Loucy (cell line): ENCODE data around the gene TUT7.

Source experiments
- H2AFZ ChIP-seq: fragments of 200-600 bp; sonication (generic); 2 replicates; pipeline ENCODE4 v1.6.0; 2016; ENCODE audit warnings: antibody characterized with exemption, mild to moderate bottlenecking, low read length, moderate library complexity
- H3F3A ChIP-seq: fragments of 200-600 bp; 2 replicates; pipeline ENCODE4 v1.6.0; 2016; ENCODE audit warnings: antibody characterized with exemption, low read depth, mild to moderate bottlenecking
- H3K27me3 ChIP-seq: fragments of 200-600 bp; sonication (generic); 2 replicates; pipeline ENCODE4 v1.6.1; 2014; ENCODE audit warnings: low read length, mild to moderate bottlenecking; ENCODE audit not compliant: insufficient read depth, poor library complexity, severe bottlenecking
- H3K36me3 ChIP-seq: fragments of 200-600 bp; sonication (generic); 2 replicates; pipeline ENCODE4 v1.6.1; 2016; ENCODE audit warnings: low read length; ENCODE audit not compliant: insufficient read depth
- H3K4me1 ChIP-seq: fragments of 200-600 bp; sonication (generic); 2 replicates; pipeline ENCODE4 v1.5.1; 2014; ENCODE audit warnings: low read length, mild to moderate bottlenecking; ENCODE audit not compliant: insufficient read depth, poor library complexity, severe bottlenecking
- H3K4me2 ChIP-seq: fragments of 200-600 bp; sonication (generic); 2 replicates; pipeline ENCODE4 v1.6.0; 2014; ENCODE audit warnings: antibody characterized with exemption, low read length, low read depth, mild to moderate bottlenecking; ENCODE audit not compliant: poor library complexity, severe bottlenecking
- H3K4me3 ChIP-seq: fragments of 200-600 bp; sonication (generic); 2 replicates; pipeline ENCODE4 v1.5.1; 2014; ENCODE audit warnings: low read length, mild to moderate bottlenecking, mixed read lengths; ENCODE audit not compliant: poor library complexity, severe bottlenecking
- H3K79me2 ChIP-seq: fragments of 200-600 bp; sonication (generic); 2 replicates; pipeline ENCODE4 v1.6.1; 2014; ENCODE audit warnings: low read length; ENCODE audit not compliant: insufficient read depth
- H3K9ac ChIP-seq: fragments of 200-600 bp; sonication (generic); 2 replicates; pipeline ENCODE4 v1.6.0; 2014; ENCODE audit warnings: mild to moderate bottlenecking, low read depth, low read length, moderate library complexity; ENCODE audit not compliant: poor library complexity, severe bottlenecking
- H3K9me2 ChIP-seq: fragments of 200-600 bp; sonication (generic); replicated peaks from 2 replicates; pipeline ENCODE4 v1.6.1; 2016; ENCODE audit warnings: low read depth, low read length, mixed read lengths
- H3K9me3 ChIP-seq: fragments of 200-600 bp; sonication (generic); 2 replicates; pipeline ENCODE4 v1.6.1; 2014; ENCODE audit warnings: mild to moderate bottlenecking, antibody characterized with exemption, low read length, low read depth; ENCODE audit not compliant: insufficient read depth
- H4K20me1 ChIP-seq: fragments of 200-600 bp; sonication (generic); 2 replicates; pipeline ENCODE4 v1.6.0; 2014; ENCODE audit warnings: antibody characterized with exemption, low read length, mild to moderate bottlenecking; ENCODE audit not compliant: insufficient read depth, poor library complexity, severe bottlenecking
- EZH2phosphoT487 ChIP-seq: fragments of 200-600 bp; IDR thresholded peaks from 2 replicates; pipeline ENCODE4 v1.6.1; 2018; ENCODE audit warnings: antibody characterized with exemption, mild to moderate bottlenecking, moderate library complexity, borderline replicate concordance
- TF ChIP-seq, protein P1 (sequence below): fragments of 200-600 bp; sonication (generic); conservative IDR thresholded peaks from 2 replicates; pipeline ENCODE4 v1.5.1; 2014; ENCODE audit warnings: mild to moderate bottlenecking, antibody characterized with exemption, low read length

The TUT7 gene

DNA sequence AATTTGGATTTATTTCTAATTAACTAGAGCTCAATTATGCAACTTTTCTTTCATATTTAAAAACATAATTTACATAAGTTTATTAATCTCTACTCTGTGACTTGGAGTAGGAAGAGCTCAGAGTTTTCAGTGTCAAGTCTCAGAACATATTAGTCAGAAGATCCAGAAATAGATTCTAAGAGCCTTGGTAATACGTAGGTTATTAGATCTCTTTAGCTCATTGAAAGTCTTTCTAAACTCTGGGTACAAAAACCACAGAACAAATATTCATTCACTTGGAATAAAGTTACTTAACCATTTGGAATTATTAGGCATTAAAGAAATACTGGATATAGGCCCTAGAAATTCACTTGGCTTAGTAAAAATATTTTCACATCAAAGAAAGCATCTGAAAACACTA is 45.5 kb downstream of the TUT7 start:
- Histone ChIP-seq H3K4me1 (peaks cover 9% of the 10 kb centered on the region), H2AFZ (no peak overlapping the region), H3K36me3 (peaks cover 58% of the 10 kb centered on the region), H3K4me3 (no peak overlapping the region), H3K79me2 (no peaks in the 10 kb centered on the region), H3K9me3 (no peaks in the 10 kb centered on the region), H3K4me2 (no peak overlapping the region), H3K9ac (no peak overlapping the region), H3K9me2 (no peaks in the 10 kb centered on the region), H4K20me1 (no peaks in the 10 kb centered on the region), H3F3A (no peaks in the 10 kb centered on the region), H3K27me3 (no peaks in the 10 kb centered on the region)
- TF ChIP-seq, protein P1, sequence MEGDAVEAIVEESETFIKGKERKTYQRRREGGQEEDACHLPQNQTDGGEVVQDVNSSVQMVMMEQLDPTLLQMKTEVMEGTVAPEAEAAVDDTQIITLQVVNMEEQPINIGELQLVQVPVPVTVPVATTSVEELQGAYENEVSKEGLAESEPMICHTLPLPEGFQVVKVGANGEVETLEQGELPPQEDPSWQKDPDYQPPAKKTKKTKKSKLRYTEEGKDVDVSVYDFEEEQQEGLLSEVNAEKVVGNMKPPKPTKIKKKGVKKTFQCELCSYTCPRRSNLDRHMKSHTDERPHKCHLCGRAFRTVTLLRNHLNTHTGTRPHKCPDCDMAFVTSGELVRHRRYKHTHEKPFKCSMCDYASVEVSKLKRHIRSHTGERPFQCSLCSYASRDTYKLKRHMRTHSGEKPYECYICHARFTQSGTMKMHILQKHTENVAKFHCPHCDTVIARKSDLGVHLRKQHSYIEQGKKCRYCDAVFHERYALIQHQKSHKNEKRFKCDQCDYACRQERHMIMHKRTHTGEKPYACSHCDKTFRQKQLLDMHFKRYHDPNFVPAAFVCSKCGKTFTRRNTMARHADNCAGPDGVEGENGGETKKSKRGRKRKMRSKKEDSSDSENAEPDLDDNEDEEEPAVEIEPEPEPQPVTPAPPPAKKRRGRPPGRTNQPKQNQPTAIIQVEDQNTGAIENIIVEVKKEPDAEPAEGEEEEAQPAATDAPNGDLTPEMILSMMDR = no peak
- no peak for TF ChIP-seq EZH2phosphoT487

DNA sequence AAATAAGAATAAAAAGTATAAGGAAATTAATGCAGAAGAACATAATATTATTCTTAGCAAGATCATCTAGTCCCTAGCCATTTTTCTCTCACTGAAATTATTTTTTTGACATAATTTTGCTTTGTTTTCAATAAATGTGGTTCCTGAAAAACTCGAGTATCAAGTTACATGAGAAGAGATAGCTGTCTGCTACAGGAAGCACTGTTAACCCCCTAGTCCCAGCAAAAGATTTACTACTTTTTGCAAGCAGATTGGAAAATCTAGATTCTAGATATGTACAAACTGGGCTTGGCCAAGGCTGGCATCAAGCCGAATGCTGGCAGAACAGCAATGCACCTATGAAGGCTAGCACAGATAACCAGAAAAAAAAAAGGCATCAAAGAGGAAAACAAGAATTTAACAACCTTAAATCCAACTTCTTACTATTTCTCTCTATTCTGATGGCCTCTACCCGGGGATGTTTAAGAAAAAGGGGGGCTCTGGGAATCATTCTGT is 49.9 kb downstream of the TUT7 start:
- H3F3A ChIP-seq = no peaks in the 10 kb centered on the region
- H3K9ac ChIP-seq = no peak overlapping the region
- no peaks in the 10 kb centered on the region for H4K20me1 ChIP-seq
- peaks cover 81% of the 10 kb centered on the region for H3K36me3 ChIP-seq
- peak overlapping the region; percentile 19 for H3K4me2 ChIP-seq
- no peaks in the 10 kb centered on the region for H3K27me3 ChIP-seq
- no peaks in the 10 kb centered on the region for H3K9me2 ChIP-seq
- peaks cover 14% of the 10 kb centered on the region for H3K4me1 ChIP-seq
- no peak overlapping the region for H2AFZ ChIP-seq
- no peaks in the 10 kb centered on the region for H3K9me3 ChIP-seq
- no peaks in the 10 kb centered on the region for H3K79me2 ChIP-seq
- TF ChIP-seq, protein P1 = no peak
- no peak for TF ChIP-seq EZH2phosphoT487
- no peak overlapping the region for H3K4me3 ChIP-seq

DNA sequence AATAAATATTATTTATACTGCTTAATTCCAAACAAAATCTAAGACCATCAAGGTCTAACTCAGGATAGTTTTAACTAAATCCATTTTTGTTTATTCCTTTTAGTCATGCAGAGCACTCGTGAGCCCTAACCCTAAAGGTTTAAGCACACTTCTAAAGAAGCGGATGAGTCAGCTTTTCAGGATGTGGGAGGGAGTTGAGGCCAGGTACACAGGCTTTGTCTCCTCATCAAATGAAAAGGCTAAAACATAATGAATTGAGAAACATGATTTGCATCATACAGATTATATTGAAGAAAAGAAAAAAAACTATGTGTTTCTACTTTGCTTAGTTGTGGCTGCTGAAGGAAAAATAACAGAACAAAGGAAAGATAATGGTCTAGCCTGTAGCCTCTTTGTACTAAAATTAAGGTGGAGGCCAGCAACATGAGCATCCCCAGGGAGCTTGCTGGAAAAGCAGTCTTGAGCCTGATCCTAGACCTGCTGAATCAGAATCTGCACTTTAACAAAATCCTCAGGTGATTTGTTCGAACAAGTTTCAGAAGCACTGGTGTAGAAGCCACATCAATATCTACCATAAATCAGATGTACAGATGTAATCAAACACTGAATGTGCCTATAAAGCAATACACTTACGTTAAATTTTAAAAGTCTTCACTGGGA is 50.8 kb downstream of the TUT7 start:
- Histone ChIP-seq H3K9me3 (no peaks in the 10 kb centered on the region), H3K4me1 (peaks cover 14% of the 10 kb centered on the region), H3K36me3 (peaks cover 80% of the 10 kb centered on the region; the same call in 1 of the 2 replicates), H2AFZ (no peak overlapping the region), H3K27me3 (no peaks in the 10 kb centered on the region), H3K9ac (no peak overlapping the region), H3K4me3 (no peak overlapping the region), H3F3A (no peaks in the 10 kb centered on the region), H3K9me2 (no peaks in the 10 kb centered on the region), H3K4me2 (no peak overlapping the region), H3K79me2 (no peaks in the 10 kb centered on the region), H4K20me1 (no peaks in the 10 kb centered on the region)
- TF ChIP-seq, protein P1 = no peak
- TF ChIP-seq EZH2phosphoT487 = no peak
